ENCODE measurements around the gene SPATA46.
A peak's percentile ranks its signal among the peaks of the same experiment; 100 is the strongest.

Gene SPATA46

DNA sequence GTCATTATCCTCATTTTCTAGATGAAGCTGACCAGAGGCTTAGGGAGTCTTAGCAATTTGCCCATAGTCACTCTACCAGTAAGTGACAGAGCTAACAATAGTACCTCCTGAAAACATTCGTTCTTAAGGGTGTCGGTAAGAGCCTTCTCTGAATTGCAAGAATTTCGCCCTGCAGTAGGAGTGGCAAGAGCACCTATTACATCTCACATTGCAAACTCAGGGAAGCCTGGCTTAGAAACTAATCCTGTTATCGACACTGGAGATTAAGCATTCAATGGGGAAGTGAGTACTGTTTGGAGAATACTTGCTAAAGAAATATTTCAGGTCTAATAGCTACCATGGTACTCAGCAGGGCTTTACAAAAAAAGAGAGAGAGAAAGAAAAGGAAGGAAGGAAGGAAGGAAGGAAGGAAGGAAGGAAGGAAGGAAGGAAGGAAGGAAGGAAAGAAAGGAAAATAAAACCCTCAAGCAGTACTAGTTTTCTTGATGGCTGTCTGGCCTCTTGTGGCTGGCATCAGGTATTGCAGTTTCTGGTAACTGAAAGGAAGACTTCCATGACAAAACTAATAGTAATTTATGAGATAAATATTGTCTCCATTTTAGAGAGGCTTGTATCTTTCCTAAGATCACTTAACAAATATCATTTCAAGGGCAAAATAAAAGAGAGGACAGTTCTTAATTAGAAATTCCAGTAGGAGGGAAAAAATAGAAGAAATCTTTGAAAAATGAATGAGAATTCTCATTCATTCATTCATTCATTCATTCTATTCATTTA, 15.3 kb upstream of the SPATA46 start:
- ChIA-PET POLR2A (no interaction called here), CTCF (interaction anchor here (0.9 to 4.2 kb wide), 9 partner anchors 10 to 337 kb away, joined by 3 to 28 read pairs (median 6); partner anchors contain the start of gene C1orf226)
- peak; percentile 51 for DNase-seq (ENCODE audit: extremely low spot score)
- TF ChIP-seq, protein P1, sequence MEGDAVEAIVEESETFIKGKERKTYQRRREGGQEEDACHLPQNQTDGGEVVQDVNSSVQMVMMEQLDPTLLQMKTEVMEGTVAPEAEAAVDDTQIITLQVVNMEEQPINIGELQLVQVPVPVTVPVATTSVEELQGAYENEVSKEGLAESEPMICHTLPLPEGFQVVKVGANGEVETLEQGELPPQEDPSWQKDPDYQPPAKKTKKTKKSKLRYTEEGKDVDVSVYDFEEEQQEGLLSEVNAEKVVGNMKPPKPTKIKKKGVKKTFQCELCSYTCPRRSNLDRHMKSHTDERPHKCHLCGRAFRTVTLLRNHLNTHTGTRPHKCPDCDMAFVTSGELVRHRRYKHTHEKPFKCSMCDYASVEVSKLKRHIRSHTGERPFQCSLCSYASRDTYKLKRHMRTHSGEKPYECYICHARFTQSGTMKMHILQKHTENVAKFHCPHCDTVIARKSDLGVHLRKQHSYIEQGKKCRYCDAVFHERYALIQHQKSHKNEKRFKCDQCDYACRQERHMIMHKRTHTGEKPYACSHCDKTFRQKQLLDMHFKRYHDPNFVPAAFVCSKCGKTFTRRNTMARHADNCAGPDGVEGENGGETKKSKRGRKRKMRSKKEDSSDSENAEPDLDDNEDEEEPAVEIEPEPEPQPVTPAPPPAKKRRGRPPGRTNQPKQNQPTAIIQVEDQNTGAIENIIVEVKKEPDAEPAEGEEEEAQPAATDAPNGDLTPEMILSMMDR (IDR thresholded peaks at IDR 0.05; ENCODE audit: control extremely low read depth, extremely low read depth, low read depth, missing control alignments), result peak; percentile 80

DNA sequence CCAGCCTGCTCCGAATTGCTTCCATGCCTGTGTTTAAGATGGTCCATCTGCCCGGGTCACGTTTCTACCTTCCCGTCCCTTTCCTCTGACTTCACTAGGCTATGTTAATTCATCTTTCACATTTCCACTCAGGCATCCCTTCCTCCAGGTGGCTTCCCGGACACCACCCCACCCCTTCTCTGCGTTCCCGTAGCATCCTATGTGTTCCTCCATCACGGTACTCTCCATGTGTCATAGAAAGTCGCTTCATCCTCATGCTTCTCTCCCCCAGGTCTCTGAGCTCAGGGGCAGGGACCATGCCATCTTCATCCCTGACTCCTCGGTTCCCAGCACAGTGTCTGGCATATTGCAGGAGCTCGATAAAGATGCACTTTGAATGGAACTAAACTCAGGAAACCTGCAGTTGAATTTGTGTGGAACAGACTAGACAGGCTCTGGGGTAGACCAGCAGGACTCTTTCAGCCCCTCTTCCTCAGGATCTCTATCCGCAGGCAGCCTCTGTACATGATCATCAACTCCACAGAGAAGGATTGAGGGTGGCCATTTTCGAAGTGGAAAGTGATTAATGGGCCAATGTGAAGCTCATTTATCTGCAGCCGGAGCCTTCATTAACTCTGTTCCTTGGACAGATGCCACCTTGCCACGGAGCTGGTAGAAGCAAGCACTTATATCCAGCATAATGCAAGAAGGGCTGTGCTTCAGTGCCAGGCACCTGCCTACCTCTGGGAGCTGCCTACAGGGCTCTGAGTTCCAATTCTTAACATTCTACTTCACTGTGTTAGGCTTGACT, 13.9 kb upstream of the SPATA46 start:
- ChIA-PET POLR2A (no interaction called here), CTCF (interaction anchor here (1.0 to 4.2 kb wide), 7 partner anchors 9 to 335 kb away, joined by 4 to 28 read pairs (median 6); partner anchors contain the start of gene C1orf226)
- TF ChIP-seq, protein P1 (IDR thresholded peaks at IDR 0.05; ENCODE audit: control extremely low read depth, extremely low read depth, low read depth, missing control alignments), result no peak
- no peak for DNase-seq (ENCODE audit: extremely low spot score)

DNA sequence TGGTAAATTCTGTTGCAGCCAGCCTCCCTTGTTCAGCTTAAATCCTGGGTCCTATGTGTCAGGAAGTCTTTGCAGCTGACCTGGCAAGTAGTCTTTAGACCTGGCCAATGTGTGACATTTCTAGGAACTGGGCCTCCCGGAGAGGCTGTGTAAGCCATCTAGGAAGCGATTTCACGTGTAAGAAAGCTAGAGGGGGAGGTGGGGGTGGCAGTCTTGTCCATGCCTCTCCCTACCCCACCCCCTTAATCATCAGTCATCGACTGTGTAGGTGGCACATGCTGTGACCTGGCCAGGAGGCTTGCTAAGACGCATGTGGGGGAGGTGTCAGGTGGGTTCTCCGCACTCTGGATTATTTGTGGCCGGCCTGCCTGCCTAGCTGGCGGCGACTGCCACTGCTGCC, 13.3 kb upstream of the SPATA46 start:
- TF ChIP-seq, protein P1 (IDR thresholded peaks at IDR 0.05; ENCODE audit: control extremely low read depth, extremely low read depth, low read depth, missing control alignments), result no peak
- DNase-seq (ENCODE audit: extremely low spot score), result no peak
- CTCF ChIA-PET, result interaction anchor here (1.1 to 4.2 kb wide), 7 partner anchors 8 to 335 kb away, joined by 4 to 28 read pairs (median 6); partner anchors contain the start of gene C1orf226
- POLR2A ChIA-PET, result no interaction called here

DNA sequence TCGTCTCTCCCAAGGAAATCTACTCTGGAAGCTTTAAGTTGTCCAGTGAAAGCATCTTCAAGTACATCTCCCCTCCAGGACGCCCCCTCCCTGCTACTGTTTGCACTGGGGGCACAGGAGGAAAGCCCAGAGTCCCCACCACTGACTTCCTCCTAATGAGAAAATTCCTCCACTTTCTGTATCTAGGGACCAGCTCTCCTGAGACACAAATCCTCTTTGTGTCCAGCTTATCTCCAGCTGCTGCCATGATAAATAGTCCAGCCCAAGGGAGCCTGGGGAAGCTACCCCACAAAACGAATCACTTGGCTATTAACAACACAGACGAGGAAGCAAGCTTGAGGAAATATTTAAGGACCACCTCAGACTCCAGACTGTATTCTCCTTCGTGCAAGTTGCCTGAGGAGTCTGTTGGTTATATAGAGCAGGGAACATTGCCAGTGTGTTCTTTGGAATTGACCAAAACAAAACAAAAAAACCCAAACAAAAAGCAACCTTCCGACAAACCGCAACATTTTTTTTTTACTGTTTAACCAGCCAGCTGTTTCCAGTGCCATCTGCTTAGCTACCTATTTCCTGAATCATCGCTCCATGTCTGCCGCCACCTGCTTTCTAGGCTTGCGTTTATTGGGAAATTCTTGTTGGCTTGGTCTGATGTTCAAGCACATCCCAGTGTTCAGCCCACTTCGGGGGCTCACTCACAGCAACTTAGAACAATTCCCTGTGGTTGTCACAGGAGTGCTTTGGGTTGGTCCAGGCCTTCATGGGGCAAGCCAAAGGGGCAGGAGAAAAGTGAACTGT, 12.6 kb upstream of the SPATA46 start:
- DNase-seq (ENCODE audit: extremely low spot score), result no peak
- ChIA-PET CTCF (interaction anchor here (1.1 to 4.1 kb wide), 5 partner anchors 27 to 334 kb away, joined by 4 to 26 read pairs (median 5); no protein-coding TSS in a partner anchor), POLR2A (no interaction called here)
- TF ChIP-seq, protein P1 (IDR thresholded peaks at IDR 0.05; ENCODE audit: control extremely low read depth, extremely low read depth, low read depth, missing control alignments), result no peak

DNA sequence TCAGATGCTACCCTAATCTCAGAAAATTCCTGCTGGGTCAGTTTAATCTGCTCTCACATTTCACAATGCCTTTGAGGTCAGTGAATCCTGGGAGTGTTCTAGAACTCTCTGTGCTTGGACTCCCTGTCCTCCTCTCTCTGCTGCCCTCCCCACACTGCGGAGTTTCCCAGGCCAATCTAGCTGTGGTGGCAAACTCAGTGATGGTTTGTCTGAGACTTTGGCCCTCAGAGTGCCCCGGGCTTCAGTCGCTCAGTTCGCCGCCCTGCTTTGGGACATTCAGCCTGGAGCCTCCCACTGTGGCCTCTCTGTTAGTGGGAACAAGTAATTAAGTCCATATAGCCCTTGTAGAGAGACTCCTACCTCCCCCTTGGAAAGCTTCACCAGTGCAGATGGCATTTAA, 12.0 kb upstream of the SPATA46 start:
- no peak for DNase-seq (ENCODE audit: extremely low spot score)
- CTCF ChIA-PET, result interaction anchor here (1.6 to 4.1 kb wide), 2 partner anchors 26 to 333 kb away, joined by 4 to 26 read pairs; no protein-coding TSS in a partner anchor
- POLR2A ChIA-PET, result no interaction called here
- TF ChIP-seq, protein P1 (IDR thresholded peaks at IDR 0.05; ENCODE audit: control extremely low read depth, extremely low read depth, low read depth, missing control alignments), result no peak

Data from GM10248 (cell line).